ENCODE results near the gene IPCEF1. TPM values are rescaled to one million over a fixed set of nuclear protein-coding genes. Genes with fewer than 3 reads are reported as not detected.

IPCEF1 gene
- total RNA-seq, 1 experiment from 2014 or later: 1.9 TPM

DNA sequence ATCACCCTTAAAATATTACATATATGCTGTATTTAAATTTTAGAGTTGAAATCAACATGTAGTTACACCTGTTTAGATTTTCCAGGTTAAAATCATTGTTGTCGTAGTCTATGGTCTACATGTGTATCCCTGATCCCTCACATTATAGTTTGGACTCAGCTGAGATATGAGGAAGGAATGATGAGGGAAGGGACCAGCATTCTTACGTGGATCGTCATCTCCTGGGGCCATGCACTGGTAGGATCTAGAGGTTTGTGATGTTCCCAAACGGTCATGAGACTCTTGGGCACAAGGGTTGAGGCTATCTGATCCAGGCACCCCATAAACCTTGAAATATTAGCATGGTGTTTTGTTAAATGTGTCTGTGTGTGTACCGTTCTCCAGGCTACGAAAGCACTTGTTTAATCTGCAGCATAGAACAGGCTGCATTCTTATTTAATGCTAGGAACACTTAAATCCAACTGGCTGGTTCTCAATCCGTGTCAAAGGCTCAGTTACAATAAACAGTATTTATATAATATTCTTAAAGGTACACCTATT is 55.4 kb downstream of the IPCEF1 start:
- no peak for DNase-seq
- H3K9me3 ChIP-seq: no peaks in the 10 kb centered on the region
- Mint-ChIP-seq H3K27ac (ENCODE audit: unreplicated experiment) (no peak overlapping the region), H3K36me3 (ENCODE audit: insufficient read depth, unreplicated experiment) (no peaks in the 10 kb centered on the region), H3K27me3 (ENCODE audit: insufficient read depth, unreplicated experiment) (no peaks in the 10 kb centered on the region), H3K4me3 (ENCODE audit: unreplicated experiment) (no peak overlapping the region), H3K4me1 (ENCODE audit: low read depth, unreplicated experiment) (peaks cover 7% of the 10 kb centered on the region), H3K9me3 (ENCODE audit: unreplicated experiment) (no peaks in the 10 kb centered on the region)
- peaks cover 14% of the 10 kb centered on the region for H3K4me1 ChIP-seq
- BruUV-seq (replicated peaks): no TSS peak
- no peaks in the 10 kb centered on the region for H3K27me3 ChIP-seq (replicated peaks; ENCODE audit: control insufficient read depth, insufficient read depth, low read length)
- TF ChIP-seq, protein P1, sequence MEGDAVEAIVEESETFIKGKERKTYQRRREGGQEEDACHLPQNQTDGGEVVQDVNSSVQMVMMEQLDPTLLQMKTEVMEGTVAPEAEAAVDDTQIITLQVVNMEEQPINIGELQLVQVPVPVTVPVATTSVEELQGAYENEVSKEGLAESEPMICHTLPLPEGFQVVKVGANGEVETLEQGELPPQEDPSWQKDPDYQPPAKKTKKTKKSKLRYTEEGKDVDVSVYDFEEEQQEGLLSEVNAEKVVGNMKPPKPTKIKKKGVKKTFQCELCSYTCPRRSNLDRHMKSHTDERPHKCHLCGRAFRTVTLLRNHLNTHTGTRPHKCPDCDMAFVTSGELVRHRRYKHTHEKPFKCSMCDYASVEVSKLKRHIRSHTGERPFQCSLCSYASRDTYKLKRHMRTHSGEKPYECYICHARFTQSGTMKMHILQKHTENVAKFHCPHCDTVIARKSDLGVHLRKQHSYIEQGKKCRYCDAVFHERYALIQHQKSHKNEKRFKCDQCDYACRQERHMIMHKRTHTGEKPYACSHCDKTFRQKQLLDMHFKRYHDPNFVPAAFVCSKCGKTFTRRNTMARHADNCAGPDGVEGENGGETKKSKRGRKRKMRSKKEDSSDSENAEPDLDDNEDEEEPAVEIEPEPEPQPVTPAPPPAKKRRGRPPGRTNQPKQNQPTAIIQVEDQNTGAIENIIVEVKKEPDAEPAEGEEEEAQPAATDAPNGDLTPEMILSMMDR (IDR thresholded peaks at IDR 0.05; ENCODE audit: insufficient read depth in 1 of 2, low read depth in 1 of 2, low read length in 1 of 2, severe bottlenecking in 1 of 2, unreplicated experiment in 1 of 2): no peak
- H3K36me3 ChIP-seq (ENCODE audit: control insufficient read depth, insufficient read depth, low read length): no peaks in the 10 kb centered on the region
- intact Hi-C loops (cut with micrococcal nuclease; ENCODE audit: unreplicated experiment): no loop called here
- ChIA-PET CTCF (no interaction called here), POLR2A (no interaction called here)
- H3K4me3 ChIP-seq (ENCODE audit: low read depth, low read length): no peak overlapping the region

DNA sequence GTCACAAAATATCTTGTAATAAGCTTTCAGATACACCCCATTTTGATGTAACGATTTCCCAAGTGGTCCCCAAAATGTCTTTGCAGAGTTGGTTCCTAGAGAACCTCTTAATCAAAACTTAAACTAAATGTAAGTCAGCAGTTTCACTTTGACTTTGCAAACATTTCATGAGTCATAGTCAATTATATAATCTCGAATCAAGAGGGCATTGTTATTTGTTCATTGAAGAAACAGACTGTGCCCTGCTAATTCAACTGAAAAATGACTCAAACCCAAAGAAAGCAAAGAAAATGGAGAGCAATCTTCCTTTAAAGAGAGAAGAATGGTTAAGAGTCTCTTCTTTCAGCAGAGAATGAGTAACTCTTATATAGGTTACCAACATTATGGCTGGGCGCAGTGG is 58.3 kb downstream of the IPCEF1 start:
- H3K4me3 ChIP-seq (ENCODE audit: low read depth, low read length): no peak overlapping the region
- ChIA-PET POLR2A (no interaction called here), CTCF (interaction anchor here (1.3 kb wide), 1 partner anchor 21 kb away, joined by 5 read pairs; no protein-coding TSS in a partner anchor)
- no TSS peak for BruUV-seq (replicated peaks)
- Mint-ChIP-seq H3K4me3 (ENCODE audit: unreplicated experiment) (no peak overlapping the region), H3K36me3 (ENCODE audit: insufficient read depth, unreplicated experiment) (no peaks in the 10 kb centered on the region), H3K27me3 (ENCODE audit: insufficient read depth, unreplicated experiment) (no peaks in the 10 kb centered on the region), H3K27ac (ENCODE audit: unreplicated experiment) (no peak overlapping the region), H3K9me3 (ENCODE audit: unreplicated experiment) (no peaks in the 10 kb centered on the region), H3K4me1 (ENCODE audit: low read depth, unreplicated experiment) (peaks cover 10% of the 10 kb centered on the region)
- intact Hi-C loops (cut with micrococcal nuclease; ENCODE audit: unreplicated experiment): loop anchor here (5.0 kb wide), 1 partner anchor 74 kb away; no protein-coding TSS in a partner anchor
- TF ChIP-seq, protein P1 (IDR thresholded peaks at IDR 0.05; ENCODE audit: insufficient read depth in 1 of 2, low read depth in 1 of 2, low read length in 1 of 2, severe bottlenecking in 1 of 2, unreplicated experiment in 1 of 2): no peak
- no peaks in the 10 kb centered on the region for H3K27me3 ChIP-seq (replicated peaks; ENCODE audit: control insufficient read depth, insufficient read depth, low read length)
- no peaks in the 10 kb centered on the region for H3K36me3 ChIP-seq (ENCODE audit: control insufficient read depth, insufficient read depth, low read length)
- DNase-seq: no peak
- H3K4me1 ChIP-seq: peaks cover 14% of the 10 kb centered on the region
- H3K9me3 ChIP-seq: no peaks in the 10 kb centered on the region

DNA sequence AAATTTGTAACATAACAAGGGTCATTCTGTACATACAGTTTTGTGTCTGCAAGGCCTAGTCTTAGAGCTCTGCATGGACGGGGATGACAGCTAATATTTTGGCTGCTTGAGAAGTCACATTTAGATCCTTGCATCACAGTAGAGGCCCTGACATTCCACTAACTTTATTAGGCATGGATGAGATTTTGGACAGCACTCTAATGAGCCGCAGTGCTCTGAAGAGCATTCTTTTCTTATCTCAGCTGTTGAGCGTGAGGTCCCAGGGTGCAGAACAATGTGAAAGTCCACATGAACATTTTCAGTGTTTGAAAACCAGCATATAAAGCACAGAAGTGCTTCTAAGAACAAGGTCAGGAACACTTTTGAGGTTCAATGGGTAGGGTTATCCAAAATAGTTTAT is 58.9 kb downstream of the IPCEF1 start:
- CTCF ChIA-PET: interaction anchor here (1.3 kb wide), 1 partner anchor 20 kb away, joined by 5 read pairs; no protein-coding TSS in a partner anchor
- Histone ChIP-seq H3K9me3 (no peaks in the 10 kb centered on the region), H3K4me3 (ENCODE audit: low read depth, low read length) (no peak overlapping the region), H3K4me1 (peaks cover 20% of the 10 kb centered on the region), H3K36me3 (ENCODE audit: control insufficient read depth, insufficient read depth, low read length) (no peaks in the 10 kb centered on the region), H3K27me3 (replicated peaks; ENCODE audit: control insufficient read depth, insufficient read depth, low read length) (no peaks in the 10 kb centered on the region)
- intact Hi-C loops (cut with micrococcal nuclease; ENCODE audit: unreplicated experiment): loop anchor here (5.0 kb wide), 1 partner anchor 75 kb away; no protein-coding TSS in a partner anchor
- TF ChIP-seq, protein P1 (IDR thresholded peaks at IDR 0.05; ENCODE audit: insufficient read depth in 1 of 2, low read depth in 1 of 2, low read length in 1 of 2, severe bottlenecking in 1 of 2, unreplicated experiment in 1 of 2): no peak
- no peaks in the 10 kb centered on the region for H3K36me3 Mint-ChIP-seq (ENCODE audit: insufficient read depth, unreplicated experiment)
- peak overlapping the region; percentile 43 for H3K4me3 Mint-ChIP-seq (ENCODE audit: unreplicated experiment)
- H3K9me3 Mint-ChIP-seq (ENCODE audit: unreplicated experiment): no peaks in the 10 kb centered on the region
- no TSS peak for BruUV-seq (replicated peaks)
- DNase-seq: peak; percentile 38 to 45
- H3K27ac Mint-ChIP-seq (ENCODE audit: unreplicated experiment): peak overlapping the region; percentile 11
- POLR2A ChIA-PET: no interaction called here
- H3K27me3 Mint-ChIP-seq (ENCODE audit: insufficient read depth, unreplicated experiment): no peaks in the 10 kb centered on the region
- H3K4me1 Mint-ChIP-seq (ENCODE audit: low read depth, unreplicated experiment): peaks cover 16% of the 10 kb centered on the region
